ENCODE measurements around the gene ANKDD1B. TPM values are rescaled to one million over a fixed set of nuclear protein-coding genes. Genes with fewer than 3 reads are reported as not detected.

The ANKDD1B gene
- total and polyA plus RNA-seq, 9 of the 15 experiments (the other 6 are each of a cell fraction or from before 2014, with no cell fraction given): 0.04 to 0.29 (median 0.18) TPM; not detected in 1

- Histone ChIP-seq H3K27me3 (ENCODE audit: control insufficient read depth in 2 of 2, insufficient read depth in 2 of 2, low read length in 2 of 2) (no peaks in the 10 kb centered on the region), H3K4me3 (no peak overlapping the region), H3K79me2 (ENCODE audit: control insufficient read depth, insufficient read depth, low read length) (no peaks in the 10 kb centered on the region), H3K27ac (ENCODE audit: extremely low read depth, low read depth, low read length) (no peak overlapping the region), H3K9ac (ENCODE audit: insufficient read depth in 1 of 2, low read depth in 2 of 2, low read length in 2 of 2) (no peak overlapping the region), H3K4me2 (ENCODE audit: insufficient read depth, low read length) (no peak overlapping the region), H3K4me1 (replicated peaks in 1 of 2; ENCODE audit: control insufficient read depth in 2 of 2, insufficient read depth in 2 of 2, low read length in 2 of 2) (no peaks in the 10 kb centered on the region), H3K9me1 (ENCODE audit: control insufficient read depth, insufficient read depth, low read length) (no peaks in the 10 kb centered on the region), H2AFZ (ENCODE audit: low read depth, low read length) (no peak overlapping the region), H3K36me3 (ENCODE audit: control insufficient read depth, insufficient read depth, low read length) (peaks cover 60% of the 10 kb centered on the region), H3K9me3 (replicated peaks; ENCODE audit: control insufficient read depth, insufficient read depth, low read depth, low read length) (no peaks in the 10 kb centered on the region), H4K20me1 (replicated peaks; ENCODE audit: control insufficient read depth, insufficient read depth, low read length) (no peaks in the 10 kb centered on the region)
- POLR2A ChIA-PET: no interaction called here
- intact Hi-C loops (cut with micrococcal nuclease): no loop called here
- DNase-seq (ENCODE audit: extremely low read depth in 1 of 4, low spot score in 3 of 4) (no peak), FAIRE-seq (no peak), ATAC-seq (no peak)
- no peak for TF ChIP-seq SNAPC5 (CRISPR knock-in tag; IDR thresholded peaks at IDR 0.05)
- no peak for TF ChIP-seq NFXL1 (CRISPR knock-in tag; IDR thresholded peaks at IDR 0.05)
- no peak for TF ChIP-seq MLLT1 (IDR thresholded peaks at IDR 0.05)
- TF ChIP-seq, protein P1, sequence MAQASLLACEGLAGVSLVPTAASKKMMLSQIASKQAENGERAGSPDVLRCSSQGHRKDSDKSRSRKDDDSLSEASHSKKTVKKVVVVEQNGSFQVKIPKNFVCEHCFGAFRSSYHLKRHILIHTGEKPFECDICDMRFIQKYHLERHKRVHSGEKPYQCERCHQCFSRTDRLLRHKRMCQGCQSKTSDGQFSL (CRISPR knock-in tag; IDR thresholded peaks at IDR 0.05): no peak
- TF ChIP-seq, protein P1 (tag; IDR thresholded peaks at IDR 0.05): no peak
- TF ChIP-seq SREBF2 (CRISPR knock-in tag; IDR thresholded peaks at IDR 0.05): no peak
- TF ChIP-seq LCOR (CRISPR knock-in tag; IDR thresholded peaks at IDR 0.05): no peak
- no peak for TF ChIP-seq POLR3A (IDR thresholded peaks at IDR 0.05; ENCODE audit: borderline replicate concordance, extremely low read depth, insufficient read depth, insufficient read length)
- TF ChIP-seq ZEB2 (IDR thresholded peaks at IDR 0.05): no peak
- no peak for TF ChIP-seq ZZZ3 (IDR thresholded peaks at IDR 0.05)
- no peak for TF ChIP-seq TBP (optimal IDR thresholded peaks at IDR 0.05; ENCODE audit: low read depth, low read length)
- TF ChIP-seq, protein P2, sequence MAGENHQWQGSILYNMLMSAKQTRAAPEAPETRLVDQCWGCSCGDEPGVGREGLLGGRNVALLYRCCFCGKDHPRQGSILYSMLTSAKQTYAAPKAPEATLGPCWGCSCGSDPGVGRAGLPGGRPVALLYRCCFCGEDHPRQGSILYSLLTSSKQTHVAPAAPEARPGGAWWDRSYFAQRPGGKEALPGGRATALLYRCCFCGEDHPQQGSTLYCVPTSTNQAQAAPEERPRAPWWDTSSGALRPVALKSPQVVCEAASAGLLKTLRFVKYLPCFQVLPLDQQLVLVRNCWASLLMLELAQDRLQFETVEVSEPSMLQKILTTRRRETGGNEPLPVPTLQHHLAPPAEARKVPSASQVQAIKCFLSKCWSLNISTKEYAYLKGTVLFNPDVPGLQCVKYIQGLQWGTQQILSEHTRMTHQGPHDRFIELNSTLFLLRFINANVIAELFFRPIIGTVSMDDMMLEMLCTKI (IDR thresholded peaks at IDR 0.05; ENCODE audit: partially characterized antibody): no peak
- no peak for TF ChIP-seq NONO (IDR thresholded peaks at IDR 0.05; ENCODE audit: low read depth in 2 of 2, low read length in 1 of 2)
- TF ChIP-seq, protein P3, sequence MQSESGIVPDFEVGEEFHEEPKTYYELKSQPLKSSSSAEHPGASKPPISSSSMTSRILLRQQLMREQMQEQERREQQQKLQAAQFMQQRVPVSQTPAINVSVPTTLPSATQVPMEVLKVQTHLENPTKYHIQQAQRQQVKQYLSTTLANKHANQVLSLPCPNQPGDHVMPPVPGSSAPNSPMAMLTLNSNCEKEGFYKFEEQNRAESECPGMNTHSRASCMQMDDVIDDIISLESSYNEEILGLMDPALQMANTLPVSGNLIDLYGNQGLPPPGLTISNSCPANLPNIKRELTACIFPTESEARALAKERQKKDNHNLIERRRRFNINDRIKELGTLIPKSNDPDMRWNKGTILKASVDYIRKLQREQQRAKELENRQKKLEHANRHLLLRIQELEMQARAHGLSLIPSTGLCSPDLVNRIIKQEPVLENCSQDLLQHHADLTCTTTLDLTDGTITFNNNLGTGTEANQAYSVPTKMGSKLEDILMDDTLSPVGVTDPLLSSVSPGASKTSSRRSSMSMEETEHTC (IDR thresholded peaks at IDR 0.05): no peak
- no peak for TF ChIP-seq HNRNPK (IDR thresholded peaks at IDR 0.05; ENCODE audit: low read depth, low read length, poor library complexity, severe bottlenecking)
- no peak for TF ChIP-seq HNRNPUL1 (IDR thresholded peaks at IDR 0.05; ENCODE audit: low read length)
- TF ChIP-seq, protein P4, sequence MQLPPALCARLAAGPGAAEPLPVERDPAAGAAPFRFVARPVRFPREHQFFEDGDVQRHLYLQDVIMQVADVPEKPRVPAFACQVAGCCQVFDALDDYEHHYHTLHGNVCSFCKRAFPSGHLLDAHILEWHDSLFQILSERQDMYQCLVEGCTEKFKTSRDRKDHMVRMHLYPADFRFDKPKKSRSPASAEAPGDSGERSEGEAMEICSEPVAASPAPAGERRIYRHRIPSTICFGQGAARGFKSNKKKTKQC (CRISPR knock-in tag; IDR thresholded peaks at IDR 0.05): no peak
- no peak for TF ChIP-seq ZNF436 (CRISPR knock-in tag; IDR thresholded peaks at IDR 0.05)
- in situ Hi-C loops (cut with MboI): no loop called here
- CTCF ChIA-PET (ENCODE audit: low intra/inter-chr PET ratio): no interaction called here
- BruUV-seq (replicated peaks): no TSS peak
These were observed 75.2 kb downstream of the ANKDD1B start for GRCh38 chr5:75686480-75686879.

Data from K562 (cell line).